Measurements from ENCODE around the gene CD69.
A peak's percentile ranks its signal among the peaks of the same experiment; 100 is the strongest.

DNA sequence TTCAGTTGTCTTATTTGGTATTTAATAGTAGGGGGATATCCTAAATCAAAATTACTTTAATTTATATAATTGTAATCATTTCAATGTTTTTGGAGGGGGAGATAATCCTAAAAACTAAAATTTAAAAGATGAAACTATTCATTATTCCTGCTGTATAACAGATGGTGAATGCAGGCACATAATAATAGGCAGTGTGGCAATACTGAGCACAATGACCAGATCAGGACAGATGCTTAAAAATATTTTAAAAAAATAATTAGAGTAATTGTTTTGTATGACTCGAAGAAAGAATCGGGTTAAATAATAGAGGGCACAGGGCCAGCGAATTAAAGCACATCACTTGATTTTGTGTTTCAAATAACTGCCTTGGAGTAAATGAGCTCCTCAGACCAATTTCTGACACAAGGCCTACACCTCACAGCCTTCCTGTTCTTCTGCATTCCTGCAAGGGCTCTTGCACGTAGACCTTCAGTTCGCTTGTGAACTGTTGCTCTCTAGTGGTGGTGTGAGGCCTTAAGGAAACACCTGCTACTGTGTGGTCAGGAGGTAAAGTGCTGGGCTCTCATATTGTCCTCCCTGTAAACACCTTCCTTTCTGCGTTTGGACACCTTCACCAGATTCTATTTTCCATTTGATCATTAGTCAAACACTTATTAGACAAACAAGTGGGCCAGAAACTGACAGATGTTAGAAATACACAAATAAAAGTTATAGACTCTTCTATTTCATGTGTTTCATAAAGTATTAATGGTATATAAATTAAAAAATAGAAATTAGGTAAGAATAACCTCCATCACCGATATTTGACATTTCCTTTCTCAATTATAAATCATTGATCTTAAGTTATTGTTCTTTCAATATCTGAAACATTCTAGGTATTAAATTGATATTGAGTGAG is 37.3 kb upstream of the CD69 start:
- TF ChIP-seq, protein P1, sequence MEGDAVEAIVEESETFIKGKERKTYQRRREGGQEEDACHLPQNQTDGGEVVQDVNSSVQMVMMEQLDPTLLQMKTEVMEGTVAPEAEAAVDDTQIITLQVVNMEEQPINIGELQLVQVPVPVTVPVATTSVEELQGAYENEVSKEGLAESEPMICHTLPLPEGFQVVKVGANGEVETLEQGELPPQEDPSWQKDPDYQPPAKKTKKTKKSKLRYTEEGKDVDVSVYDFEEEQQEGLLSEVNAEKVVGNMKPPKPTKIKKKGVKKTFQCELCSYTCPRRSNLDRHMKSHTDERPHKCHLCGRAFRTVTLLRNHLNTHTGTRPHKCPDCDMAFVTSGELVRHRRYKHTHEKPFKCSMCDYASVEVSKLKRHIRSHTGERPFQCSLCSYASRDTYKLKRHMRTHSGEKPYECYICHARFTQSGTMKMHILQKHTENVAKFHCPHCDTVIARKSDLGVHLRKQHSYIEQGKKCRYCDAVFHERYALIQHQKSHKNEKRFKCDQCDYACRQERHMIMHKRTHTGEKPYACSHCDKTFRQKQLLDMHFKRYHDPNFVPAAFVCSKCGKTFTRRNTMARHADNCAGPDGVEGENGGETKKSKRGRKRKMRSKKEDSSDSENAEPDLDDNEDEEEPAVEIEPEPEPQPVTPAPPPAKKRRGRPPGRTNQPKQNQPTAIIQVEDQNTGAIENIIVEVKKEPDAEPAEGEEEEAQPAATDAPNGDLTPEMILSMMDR (IDR thresholded peaks at IDR 0.05; ENCODE audit: low read length), result peak; percentile 79
- TF ChIP-seq EZH2 (optimal IDR thresholded peaks at IDR 0.05; ENCODE audit: low read depth, low read length) (no peak), EZH2phosphoT487 (IDR thresholded peaks at IDR 0.05; ENCODE audit: low read length) (no peak)

Data from MM.1S (cell line).